ENCODE results near the gene CARD8.
"Not testable (repeated sequence)": the region's sequence is repeated elsewhere in the genome, so short reads cannot be mapped to it uniquely, and the experiment has no call there.

Gene CARD8

DNA sequence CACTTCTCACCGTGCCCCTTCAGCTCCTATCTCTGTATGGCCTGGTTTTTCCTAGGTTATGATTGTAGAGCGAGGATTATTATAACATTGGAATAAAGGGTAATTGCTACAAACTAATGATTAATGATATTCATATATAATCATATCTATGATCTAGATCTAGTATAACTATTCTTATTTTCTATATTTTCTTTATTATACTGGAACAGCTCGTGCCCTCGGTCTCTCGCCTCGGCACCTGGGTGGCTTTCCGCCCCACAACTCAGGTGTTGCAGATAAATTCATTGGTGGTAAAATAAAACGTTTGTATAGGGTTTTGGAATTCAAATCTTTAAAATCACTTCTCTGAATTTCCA is 4.6 kb upstream of the CARD8 start:
- not testable (repeated sequence) for DNase-seq

DNA sequence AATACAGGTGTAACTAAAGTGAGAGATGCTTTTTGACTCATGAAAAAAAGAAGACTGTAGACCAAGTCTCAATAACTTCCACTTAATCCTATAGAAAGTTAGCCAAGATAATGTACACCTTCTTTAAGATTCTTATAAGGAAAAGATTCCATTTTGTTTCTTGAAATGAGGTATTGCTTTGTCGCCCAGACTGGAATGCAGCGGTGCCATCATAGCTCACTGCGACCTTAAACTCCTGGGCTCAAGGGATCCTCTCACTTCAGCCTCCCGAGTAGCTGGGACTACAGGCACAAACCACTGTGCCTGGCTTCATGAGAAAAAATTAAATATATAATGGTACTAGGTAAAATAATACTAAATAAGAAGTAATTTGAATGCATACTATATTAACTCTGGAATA is 3.3 kb upstream of the CARD8 start:
- not testable (repeated sequence) for DNase-seq

DNA sequence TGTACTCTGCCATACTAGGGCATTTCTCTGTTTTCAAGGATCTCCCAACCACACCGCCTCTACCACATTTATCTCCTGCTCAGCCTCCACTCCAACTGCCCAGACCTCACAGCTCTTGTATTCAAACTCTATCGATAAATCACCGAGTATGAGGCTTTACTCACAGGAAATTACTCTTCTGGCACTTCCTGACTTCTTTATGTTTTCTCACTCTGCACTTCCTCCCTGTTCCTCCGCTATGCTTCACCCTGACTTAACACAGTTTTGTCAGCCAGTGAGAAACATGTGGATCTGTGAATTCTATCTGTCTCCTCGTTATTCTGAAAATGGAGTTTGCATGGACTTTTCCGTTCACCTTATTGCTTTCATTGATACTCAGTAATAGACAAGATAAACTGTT is 2.6 kb upstream of the CARD8 start:
- DNase-seq = no peak

DNA sequence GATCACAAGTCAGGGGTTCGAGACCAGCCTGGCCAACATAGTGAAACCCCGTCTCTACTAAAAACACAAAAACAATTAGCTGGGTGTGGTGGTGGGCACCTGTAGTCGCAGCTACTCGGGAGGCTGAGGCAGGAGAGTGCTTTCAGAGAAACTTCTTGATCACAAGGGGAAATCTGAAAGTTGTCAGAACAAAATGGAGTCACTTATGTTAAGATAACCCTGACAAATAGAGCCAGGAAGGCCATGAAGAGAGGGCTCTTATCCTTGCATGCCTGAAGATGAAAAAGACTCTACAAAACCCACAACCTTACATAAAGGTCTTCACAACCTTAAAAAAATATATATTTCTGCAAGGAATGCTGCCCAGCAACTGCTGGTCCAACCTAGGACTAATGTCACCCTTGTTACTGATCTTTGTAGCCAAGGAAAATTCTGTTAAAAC is 1.2 kb downstream of the CARD8 start:
- DNase-seq = no peak

DNA sequence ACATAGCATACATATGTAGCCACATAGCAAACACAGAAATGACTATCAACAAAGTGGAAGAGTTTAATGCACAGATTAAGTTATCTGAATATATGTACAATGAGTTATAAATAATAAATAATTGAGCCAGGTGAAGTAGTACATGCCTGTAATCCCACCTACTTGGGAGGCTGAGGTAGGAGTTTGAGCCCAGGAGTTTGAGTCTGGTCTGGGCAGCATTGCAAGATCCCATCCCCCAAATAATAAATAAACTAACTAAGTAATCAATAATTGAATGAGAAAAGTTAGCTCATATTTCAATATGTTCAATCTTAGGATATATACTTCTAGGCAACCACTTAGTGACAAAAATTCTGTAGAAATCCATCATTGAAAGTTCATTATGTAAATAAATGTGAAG is 1.7 kb downstream of the CARD8 start:
- no peak for DNase-seq

DNA sequence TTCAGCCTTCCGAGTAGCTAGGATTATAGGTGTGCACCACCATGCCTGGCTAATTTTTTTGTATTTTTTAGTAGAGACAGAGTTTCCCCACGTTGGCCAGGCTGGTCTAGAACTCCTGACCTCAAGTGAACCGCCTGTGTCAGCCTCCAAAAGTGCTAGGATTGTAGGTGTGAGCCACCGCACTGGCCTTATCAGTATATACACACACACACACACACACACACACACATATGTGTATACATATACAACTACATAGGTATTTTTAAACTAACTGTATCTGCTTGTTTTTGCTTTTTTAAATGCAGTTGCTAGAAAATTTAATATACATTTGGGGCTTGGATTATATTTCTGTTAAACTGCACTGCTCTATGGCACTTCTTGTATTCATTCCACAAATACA is 3.1 kb downstream of the CARD8 start:
- no peak for DNase-seq

DNA sequence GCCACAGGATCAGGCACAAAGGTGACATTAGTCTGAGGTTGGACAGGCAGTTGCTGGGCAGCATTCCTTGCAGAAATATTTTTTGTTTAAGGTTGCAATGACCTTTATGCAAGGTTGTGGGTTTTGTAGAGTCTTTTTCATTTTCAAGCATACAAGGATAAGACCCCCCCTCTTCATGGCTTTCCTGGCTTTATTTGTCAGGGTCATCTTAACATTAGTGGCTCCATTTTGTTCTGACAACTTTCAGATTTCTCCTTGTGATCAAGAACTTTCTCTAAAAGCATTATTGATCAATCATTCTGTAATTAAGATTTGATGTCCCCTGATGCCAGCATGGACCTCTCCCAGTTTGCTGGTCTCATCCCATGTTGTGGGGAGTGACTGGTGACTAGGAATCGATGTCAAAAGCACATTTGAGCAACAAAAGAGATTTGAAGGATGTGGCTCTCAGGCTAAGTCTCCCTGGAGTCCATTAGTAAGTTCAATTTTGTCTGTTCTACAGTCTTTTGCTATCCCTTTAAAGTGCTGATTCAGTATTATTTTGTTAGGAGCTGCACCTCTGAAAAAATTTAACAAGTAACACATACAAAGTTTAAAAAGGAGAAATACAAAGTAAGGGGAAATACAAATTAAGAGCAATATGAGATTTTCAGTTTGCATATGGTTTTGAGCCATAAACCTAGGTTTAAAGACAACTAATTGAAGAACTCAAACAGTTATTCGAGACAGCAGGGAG is 5.3 kb downstream of the CARD8 start:
- no peak for DNase-seq

DNA sequence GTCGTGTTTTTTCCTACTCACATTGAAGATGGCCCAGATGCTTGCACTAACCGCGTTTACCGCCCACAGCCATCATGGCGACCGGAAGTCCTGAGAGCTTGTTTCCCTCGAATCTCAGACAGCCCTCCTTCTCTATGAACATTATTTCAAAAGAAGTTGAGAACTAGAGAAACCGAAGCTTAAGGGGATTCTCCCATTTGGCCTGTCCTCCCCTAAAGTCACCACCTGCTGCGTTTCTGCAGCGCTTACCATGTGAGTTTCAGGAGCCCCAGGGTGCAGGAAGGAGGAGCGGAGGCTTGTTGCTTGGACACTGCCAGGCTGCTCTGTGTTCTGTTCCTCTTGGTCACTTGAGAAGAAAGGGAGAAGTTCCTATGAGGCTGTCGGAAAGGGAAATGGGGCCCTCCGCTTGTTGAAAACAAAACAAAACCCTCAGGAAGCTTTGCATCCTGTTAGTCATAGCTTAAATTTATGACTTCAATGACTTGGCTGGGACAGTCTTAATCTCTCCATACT is 6.2 kb downstream of the CARD8 start:
- no peak for DNase-seq

DNA sequence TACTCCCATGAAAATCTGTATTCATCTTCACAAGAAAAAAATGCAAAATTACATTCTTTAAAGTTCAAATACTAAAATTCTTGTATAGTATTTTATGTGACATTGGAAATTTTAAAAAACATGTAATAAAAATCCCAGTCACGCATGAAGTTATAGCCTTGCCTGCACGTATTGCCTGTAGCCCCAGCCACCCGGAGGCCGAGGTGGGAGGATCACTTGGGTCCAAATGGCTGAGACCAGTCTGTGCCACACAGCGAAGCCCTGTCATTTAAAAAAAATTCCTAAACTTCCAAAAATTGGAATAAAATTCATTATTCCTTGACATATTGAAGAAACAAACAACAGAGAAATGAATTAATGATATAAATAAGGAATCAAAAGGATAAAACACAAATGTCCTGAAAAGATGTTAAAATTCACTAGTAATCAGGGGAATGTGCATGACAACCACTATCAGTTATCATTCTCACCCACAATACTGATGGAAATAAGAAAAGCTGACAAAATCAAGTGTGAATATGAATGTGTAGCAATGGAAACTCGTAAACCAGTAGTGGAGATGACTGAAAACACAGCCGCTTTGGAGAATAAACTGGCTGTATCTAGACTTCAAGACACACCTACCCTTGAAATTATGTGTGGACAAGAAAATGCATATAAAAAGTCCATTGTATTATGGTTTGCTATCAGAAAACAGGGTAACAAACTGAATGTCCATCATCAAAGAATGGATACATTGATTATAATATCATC is 7.5 kb downstream of the CARD8 start:
- DNase-seq = no peak

DNA sequence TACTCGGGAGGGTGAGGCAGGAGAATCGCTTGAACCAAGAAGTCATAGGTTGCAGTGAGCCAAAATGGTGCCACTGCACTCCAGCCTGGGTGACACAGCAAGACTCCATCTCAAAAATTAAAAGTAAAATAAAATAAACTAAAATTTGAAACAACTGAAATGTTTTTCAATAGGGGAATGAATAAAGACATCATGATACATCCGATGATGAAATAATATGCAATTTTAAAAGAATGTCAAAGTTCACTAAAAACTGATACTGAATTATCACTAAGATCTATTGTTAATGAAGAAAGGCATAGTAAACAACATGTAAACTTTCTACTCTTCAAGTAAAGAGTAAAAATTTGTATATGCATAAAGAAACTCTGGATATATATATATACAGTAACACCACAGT is 8.5 kb downstream of the CARD8 start:
- DNase-seq = no peak

DNA sequence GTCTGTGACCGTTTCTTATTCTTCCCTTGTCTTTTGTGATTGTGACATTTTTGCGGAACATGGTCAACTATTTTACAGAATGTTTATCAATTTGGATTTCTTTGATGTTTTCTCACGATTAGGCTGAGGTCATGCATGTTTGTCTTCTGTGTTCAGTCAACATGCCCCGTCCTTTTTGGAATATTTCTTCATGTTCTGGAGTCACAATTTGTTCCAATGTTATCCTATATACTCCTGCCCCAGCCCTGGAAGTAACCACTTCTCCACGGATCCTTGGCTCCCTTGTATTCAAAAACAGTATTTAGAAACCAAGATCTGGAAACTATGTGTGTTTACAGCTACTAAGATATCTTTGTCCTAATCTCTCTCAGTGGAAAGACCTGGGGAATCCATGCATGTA is 9.6 kb downstream of the CARD8 start:
- DNase-seq = no peak

DNA sequence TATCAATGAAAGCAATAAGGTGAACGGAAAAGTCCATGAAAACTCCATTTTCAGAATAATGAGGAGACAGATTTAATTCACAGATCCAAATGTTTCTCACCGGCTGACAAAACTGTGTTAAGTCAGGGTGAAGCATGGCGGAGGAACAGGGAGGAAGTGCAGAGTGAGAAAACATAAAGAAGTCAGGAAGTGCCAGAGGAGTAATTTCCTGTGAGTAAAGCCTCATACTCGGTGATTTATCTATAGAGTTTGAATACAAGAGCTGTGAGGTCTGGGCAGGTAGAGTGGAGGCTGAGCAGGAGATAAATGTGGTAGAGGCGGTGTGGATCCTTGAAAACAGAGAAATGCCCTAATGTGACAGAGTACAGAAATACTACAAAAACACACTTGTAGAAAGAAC is 11.4 kb downstream of the CARD8 start:
- DNase-seq = no peak

DNA sequence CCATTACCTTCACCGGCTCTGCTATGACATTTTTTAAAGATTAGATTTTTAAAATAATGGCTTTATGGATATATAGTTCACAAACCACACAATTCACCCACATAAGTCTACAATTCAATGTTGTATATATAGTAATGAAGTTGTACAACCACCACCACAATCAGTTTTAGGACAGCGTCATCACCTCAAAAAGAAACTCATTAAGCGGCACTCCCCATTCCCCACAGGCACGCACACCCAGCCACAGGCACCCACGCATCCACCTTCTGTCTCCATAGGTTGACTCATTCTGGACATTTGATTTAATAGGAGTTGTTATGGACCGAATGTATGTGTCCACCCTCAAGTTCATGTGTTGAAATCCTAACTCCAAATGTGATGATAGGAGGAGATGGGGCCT is 13.9 kb downstream of the CARD8 start:
- DNase-seq = not testable (repeated sequence)

DNA sequence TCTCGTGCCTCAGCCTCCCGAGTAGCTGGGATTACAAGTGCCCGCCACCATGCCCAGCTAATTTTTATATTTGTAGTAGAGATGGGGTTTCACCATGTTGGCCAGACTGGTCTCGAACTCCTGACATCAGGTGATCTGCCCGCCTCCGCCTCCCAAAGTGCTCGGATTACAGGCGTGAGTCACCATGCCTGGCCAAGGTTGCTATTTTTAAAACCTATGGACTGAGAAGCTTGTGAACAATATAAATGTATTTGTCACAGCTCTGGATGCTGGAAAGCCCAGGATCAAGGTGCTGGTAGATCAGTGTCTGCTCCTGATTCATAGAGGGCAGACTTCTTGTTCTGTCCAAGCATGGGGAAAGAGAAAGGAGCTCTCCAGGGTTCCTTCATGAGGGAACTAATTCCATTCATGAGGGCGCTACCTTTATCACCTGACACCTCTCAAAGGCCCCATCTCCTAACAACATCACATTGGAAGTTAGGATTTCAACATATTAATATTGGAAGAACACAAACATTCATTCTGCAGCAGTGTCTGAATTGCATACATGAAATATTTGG is 16.1 kb downstream of the CARD8 start:
- DNase-seq = no peak

DNA sequence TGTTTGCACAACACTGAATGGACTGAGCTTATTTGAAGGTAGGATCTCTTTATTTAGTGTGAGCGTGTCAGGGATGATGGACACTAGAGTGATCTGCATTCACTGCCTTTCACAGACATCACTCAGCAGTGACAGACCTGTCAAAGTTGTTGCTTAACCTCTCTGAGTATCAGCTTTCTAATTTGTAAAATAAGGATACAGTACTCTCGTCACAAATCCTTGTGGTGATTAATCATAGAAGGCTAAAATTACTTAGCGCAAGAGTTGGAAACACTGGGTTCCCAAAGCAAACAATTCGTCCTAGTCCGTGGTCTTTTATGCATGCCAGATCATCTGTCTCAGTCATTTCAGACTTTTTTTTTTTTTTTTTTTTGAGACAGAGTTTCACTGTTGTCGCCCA is 16.6 kb downstream of the CARD8 start:
- DNase-seq = no peak

DNA sequence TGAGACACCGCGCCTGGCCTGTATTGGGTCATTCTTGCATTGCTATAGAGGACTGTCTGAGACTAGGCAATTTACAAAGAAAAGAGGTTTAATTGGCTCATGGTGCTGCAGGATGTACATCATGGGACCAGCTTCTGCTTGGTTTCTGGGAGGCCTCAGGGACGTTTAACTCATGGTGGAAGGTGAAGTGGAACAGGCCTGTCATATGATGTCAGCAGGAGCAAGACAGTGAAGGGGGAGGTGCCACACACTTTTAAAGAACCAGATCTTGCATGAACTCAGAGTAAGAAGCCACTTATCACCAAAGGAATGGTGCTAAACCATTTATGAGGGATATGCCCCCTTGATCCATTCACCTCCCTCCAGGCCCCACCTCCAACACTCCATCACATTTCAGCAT is 18.7 kb downstream of the CARD8 start:
- DNase-seq = no peak

DNA sequence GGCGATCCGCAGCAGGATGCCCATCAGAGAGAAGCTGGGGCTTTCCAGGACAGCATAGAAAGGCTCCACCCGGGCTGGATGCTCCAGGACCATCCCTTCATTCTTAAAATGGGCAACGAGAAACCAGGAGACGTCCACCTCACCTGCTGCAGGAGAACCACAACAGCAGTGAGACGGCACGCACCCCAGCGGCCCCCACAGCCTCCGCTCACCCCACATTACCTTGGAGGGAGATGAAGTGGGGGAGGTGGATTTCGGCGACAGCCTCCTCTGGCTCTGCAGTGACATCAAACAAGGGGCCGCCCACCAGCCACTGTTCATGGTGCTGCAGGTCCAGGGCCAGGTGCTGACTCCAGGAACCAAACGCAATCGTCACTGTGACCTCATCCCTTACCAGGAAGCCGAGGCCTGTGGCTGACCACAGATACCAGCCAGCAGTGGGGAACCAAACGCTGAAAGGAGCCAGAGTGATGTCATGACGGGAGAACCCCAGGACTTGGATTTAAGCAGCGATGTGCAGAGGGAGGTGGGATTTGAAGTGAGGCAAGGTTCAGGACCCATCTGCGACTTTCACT is 25.1 kb downstream of the CARD8 start:
- DNase-seq = no peak

DNA sequence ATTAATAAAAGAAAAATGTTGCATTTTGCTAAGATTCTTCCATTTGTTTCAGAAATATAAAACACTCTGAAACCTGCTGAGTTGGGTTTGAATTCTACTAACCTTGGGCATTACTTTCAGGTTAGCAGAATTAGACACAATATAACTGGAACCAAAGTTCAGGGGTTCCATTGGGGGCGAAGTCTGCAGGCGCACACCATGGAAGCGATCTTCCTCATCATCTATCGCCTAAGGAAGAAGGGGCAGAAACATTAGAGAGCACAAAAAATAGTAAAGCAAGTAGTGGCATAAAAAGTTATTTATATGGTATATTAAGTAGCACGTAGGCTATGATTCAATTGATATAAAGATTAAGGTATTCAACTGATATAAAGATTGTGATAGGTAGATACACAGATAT is 34.1 kb downstream of the CARD8 start:
- no peak for DNase-seq

DNA sequence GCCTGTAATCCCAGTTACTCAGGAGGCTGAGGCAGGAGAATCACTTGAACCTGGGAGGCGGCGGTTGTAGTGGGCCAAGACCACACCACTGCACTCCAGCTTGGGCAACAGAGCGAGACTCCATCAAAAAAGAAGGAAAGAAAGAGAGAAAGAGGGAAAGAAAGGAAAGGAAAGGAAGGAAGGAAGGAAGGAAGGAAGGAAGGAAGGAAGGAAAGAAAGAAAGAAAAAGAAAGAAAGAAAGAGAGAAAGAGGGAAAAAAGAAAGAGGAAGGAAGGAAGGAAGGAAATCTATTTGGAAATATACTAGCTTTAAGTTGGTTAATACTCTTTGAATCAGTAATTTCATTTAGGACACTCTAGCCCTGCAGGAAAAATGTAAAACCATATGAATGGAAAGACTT is 34.9 kb downstream of the CARD8 start:
- DNase-seq = not testable (repeated sequence)

DNA sequence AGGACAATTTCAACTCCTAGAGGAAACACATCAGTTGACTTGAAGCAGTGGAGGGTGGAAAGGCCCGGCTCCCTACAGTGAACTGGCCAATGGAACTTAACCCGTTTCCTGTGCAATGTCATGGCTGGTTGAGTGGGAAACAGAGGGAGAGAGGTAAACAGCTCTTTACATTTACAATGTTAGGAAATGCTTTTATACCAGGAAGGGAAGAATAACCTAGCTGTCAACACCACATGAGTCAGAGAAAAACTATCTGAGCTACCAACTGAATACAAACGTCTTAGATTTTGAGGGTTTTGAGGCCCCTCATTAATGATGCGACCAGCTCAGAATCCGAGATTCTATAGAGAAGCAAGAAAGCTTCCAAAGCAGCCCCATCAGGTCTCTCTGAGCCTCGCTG is 36.7 kb downstream of the CARD8 start:
- DNase-seq = no peak

DNA sequence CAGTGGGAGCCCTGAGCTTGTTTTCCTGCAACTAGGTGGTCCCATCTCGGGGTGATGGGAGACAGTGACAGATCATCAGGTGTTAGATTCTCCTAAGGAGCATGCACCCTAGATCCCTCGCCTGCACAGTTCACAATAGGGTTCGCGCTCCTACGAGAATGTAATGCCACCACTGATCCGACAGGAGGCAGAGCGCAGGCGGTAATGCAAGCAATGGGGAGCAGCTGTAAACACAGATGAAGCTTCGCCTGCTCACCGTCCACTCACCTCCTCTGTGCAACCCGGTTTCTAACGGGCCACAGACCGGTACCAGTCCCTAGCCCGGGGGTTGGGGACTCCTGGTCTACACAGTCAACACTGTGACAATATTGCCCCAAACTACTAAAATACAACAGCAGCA is 38.8 kb downstream of the CARD8 start:
- DNase-seq = no peak

DNA sequence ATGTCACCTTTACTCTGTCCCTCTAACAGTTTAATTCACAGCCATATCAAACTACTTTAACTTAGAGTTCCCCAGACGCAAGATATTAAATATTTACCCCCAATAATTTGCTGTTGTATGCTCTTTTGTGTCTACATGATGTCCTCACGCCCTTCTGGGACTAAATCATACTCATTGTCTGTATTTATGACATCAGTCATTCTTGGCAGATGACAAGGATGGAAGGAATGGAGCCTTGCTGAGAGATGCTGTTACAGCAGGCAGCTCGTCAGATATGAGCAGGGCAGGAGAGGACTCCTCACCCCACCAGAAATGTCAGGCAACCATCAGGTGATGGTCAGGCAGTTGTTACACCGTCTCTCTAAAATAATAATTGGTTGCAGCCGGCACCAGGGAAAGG is 41.8 kb downstream of the CARD8 start:
- DNase-seq = no peak

DNA sequence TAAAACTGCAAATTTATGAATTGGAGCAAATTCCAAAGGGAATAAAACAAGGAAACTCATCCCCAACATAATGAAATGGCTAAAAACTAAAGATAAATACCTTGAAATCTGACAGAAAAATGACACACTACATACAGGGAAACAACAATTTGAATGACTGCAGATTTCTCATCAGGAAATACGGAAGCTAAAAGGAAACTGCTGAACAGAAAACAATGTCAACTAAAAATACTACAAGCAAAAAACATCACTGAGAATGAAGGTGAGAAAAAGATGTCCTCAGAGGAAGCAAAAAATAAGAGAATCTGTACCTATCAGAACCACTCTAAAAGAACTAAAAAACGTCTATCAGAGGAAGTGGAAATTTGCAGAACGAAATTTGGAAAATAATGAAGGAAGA is 45.7 kb downstream of the CARD8 start:
- no peak for DNase-seq

Data from NCI-H526 (cell line).